AML-193 (cell line): ENCODE measurements around the gene RAC3.
A peak's percentile ranks its signal among the peaks of the same experiment; 100 is the strongest.

Experiments
- DNase-seq, 2 experiments: peaks; one replicate each; lab custom pipeline; 2025; lab: John Stamatoyannopoulos, UW

Gene RAC3

DNA sequence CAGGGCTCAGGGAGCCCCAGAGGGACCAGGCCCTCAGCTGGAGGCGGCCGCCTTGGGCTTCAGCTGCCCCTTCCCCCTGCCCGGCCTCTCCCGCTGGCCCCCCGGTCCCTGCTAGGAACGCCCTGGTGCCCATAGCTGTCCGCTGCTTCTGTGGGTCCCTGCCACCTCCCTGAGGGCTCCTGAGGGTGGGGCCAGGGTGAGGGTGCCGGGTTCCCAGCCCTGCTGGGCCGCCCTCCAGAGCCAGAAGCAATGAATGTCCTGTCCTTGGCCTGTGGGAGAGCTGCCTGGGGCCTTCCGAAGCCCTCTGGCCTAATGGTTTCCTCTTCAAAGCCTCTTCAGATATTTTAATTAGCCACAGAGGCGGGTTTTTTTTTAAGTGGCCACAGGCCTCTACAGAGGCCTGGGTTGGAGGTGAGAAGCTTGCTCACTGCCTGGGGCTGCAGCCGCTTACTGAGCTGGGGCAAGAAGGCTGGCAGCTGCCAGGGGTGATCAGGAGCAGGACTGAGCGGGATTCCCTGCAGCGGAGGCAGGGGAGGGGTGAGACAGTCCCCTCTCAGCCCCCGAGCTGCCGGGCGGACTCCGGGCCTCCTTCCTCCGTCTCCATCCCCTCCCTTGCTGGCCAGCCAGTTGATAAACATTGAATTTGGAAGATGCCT is 18.7 kb upstream of the RAC3 start:
- no peak for DNase-seq

DNA sequence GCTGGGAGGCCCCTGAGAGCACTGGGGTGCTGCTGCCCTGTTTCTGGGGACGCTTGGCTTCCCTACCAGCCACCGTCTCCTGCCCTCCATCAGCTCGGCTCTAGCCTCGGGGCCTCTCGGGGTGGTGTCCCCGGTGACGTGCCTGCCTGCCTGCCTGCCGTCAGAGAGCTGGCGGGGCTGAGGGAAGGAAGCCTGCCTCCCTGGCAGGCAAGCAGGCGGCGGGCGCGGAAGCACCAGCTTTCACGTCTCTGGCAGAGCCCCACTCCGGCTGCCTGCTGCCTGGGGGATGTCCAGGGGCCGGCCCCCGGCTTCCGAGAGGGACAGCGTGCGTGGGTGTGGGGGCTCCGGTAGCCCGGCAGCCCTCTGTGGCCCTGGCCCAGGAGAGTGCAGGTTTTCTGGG is 18.1 kb upstream of the RAC3 start:
- no peak for DNase-seq

GRCh38 chr17:82013772-82014321 is 17.6 kb upstream of the RAC3 start:
- no peak for DNase-seq

DNA sequence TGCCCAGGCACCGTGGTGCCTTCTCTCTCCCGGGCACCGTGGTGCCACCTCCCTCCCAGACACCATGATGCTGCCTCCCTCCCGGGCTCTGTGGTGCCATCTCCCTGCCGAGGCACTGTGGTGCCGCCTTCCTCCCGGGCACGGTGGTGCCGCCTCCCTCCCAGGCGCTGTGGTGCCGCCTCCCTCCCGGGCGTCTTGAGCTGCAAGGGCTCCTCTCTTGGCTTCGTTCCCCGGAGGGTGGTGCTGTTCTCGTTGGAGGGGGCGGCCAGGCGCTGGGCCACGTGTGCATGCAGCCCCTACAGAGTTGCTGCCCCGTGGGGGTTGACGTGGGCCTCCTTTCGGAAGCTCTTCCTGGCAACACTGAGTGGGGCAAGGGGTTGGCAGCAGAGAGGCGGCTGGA is 17.0 kb upstream of the RAC3 start:
- DNase-seq, result no peak

DNA sequence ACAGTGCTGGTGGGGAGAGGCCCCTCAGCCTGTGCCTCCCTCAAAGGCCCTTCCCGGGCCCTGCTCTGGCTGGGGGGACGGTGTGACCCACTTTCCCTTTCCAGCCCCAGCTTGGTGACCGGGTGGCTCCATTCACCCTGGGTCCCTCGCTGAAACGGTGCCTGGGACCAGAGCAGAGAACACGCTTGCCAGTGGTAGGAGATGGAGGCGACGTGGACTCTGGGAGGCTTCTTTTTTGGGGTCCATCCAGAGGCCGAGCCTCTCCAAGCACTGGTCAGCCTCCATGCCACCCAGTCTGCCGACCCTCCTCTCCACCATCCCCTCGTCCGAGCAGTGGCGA is 16.5 kb upstream of the RAC3 start:
- no peak for DNase-seq

DNA sequence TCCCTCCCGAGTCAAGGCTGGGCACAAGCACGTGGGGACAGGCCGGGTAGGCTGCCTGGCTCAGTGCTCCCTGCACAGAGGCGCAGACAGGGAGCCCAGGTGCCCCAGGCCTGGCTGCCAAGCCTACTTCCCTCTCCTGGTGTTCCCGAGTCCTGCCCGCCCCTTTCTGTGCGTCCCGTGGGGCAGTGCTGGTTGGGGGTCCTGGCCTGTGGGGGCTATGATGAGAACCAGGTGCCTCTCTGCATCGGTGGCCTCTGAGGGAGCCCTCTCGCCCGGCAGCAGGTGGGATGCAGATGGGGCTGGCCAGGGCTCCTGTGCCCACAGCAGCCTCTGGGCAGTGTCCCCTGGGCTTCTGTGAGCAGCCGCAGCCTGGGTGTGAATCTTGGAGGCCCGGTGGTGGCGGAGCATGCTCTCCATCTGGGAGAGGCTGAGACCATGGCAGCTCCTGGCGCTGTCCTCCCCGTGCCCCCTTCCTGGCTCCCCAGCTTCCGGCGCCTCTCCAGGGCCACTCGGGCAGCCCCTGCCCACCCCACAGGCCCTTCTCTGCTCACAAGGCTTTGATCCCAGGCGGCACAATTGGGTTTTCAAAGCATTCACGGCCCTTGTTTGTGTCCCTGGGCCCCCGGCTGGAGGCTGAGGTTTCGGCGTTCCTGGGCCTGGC is 16.0 kb upstream of the RAC3 start:
- DNase-seq, result no peak

DNA sequence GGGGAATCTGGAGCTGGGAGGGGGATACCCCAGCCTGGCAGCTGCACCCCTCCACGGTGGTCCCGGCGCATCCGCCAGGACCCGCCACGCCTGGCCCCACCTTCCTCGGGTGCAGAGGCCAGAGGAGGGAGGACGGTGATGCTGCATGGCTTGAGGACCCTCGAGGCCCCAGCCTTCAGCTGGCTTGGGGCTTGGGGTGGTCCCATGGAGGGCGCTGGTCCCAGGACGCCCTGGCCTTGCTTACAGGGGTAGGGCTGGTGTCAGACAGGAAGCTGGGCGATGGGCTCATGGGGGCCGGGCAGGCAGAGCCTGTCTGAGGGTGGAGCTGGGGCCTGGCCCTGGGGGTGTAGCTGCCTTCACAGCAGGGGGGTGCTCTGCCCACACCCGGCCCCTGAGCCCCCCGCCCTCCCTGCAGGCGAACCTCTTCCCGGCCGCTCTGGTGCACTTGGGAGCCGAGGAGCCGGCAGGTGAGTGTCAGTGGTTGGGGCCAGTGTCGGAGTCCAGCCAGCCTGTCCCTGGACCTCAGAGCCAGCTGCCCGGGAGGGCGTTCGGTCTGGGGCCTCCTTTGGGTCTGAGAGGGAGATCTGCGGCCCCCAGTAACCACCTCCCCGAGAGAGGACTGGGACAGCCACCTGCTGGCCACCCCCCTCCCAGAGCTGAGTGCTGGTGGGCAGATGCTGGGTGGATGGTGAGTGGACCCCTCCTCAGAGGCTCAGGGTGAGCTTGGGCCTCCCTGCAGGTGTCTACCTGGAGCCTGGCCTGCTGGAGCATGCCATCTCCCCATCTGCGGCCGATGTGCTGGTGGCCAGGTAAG is 15.2 kb upstream of the RAC3 start:
- DNase-seq, result no peak

DNA sequence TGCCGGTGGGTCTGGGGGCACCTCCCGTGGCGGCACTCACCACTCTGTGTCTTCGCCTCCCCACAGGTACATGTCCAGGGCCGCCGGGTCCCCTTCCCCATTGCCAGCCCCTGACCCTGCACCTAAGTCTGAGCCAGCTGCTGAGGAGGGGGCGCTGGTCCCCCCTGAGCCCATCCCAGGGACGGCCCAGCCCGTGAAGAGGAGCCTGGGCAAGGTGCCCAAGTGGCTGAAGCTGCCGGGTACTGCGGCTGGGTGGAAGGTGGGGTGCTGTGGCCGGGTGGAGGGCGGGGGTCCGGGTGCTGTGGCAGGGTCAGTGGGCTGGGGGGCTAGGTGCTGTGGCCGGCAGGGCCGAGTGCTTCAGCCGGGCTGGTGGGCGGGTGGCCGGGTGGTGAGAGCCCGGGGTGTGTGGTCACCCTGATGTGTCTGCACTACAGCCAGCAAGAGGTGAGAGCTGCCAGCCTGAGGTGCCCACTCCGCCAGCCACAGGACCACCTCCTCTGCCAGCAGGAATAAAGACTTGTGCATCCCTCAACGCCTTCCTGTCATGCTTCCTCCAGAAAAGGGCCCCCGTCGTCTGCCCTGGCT is 14.5 kb upstream of the RAC3 start:
- no peak for DNase-seq

DNA sequence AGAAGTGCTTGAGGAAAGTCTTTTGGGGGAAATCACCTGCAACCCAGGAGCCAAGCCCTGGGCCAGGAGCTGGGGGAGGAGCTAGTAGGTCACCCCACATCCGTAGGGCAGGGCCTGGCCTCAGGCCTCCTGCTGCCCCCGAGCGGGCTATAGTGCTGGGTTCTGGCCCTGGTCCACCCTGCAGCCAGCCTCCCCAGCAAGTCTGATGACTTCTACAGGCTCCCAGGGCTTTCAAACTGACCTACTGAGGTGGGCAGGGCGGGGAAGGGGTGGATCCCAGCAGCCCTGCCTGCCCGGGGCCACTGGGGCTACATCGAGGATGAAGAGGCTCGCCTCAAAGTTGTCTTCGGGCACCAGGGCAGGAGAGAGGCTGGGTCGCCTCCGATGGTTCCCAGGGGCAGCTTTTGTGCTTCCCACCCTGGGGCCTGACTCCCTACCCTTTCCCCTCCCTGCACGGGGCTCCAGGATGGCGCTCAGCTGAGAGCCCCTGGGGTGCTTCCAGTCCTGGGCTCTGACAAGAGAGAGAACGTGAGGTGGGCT is 13.8 kb upstream of the RAC3 start:
- DNase-seq, result no peak

GRCh38 chr17:82018152-82018988 is 13.1 kb upstream of the RAC3 start:
- no peak for DNase-seq

- DNase-seq, result no peak
Observed at GRCh38 chr17:82018989-82019689, 12.3 kb upstream of the RAC3 start.

DNA sequence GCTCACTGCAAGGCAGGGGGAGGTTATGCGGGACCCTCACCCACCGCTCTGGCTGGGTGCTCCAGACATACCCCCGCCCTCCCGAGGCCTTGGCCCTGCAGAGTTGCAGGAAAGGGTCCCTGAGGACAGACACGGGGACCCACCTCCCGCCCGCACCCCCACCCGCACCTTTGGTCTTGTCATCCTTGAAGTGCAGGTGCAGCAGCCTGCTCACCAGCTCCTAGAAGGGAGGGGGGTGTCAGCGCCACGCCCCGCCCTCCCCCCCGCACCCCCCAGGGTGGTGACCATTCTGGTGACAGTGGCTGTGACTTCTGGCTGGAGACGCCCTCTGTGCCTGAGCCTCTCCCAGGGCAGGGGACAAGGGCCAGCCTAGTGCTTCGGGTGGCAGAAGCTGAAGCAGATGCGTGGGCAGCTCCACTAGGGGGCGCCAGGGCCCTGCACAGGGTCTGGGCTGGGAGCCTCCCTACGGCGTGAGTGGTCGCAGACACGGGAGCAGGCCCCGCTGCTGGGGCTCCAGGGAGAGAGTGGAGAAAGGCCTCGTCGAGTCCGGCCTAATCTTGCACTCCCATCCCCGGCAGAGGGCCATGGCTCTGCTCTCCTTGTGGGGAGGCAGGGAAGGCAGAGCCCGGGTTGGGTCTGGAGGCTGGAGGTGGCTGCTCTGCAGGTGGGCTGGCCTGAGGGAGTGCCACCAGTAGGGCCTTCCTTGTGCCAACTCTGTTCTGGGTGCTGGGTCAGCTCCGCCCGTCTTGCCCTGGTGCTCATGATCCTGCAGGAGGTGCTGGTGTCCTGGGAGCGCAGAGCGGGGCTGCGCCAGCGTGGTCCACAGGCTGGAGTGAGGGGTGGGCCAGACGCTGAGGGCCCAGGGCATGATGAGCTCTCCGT is 11.5 kb upstream of the RAC3 start:
- peak; percentile 68 to 71 for DNase-seq

- DNase-seq, result no peak
Observed at GRCh38 chr17:82020572-82021106, 10.8 kb upstream of the RAC3 start.

DNA sequence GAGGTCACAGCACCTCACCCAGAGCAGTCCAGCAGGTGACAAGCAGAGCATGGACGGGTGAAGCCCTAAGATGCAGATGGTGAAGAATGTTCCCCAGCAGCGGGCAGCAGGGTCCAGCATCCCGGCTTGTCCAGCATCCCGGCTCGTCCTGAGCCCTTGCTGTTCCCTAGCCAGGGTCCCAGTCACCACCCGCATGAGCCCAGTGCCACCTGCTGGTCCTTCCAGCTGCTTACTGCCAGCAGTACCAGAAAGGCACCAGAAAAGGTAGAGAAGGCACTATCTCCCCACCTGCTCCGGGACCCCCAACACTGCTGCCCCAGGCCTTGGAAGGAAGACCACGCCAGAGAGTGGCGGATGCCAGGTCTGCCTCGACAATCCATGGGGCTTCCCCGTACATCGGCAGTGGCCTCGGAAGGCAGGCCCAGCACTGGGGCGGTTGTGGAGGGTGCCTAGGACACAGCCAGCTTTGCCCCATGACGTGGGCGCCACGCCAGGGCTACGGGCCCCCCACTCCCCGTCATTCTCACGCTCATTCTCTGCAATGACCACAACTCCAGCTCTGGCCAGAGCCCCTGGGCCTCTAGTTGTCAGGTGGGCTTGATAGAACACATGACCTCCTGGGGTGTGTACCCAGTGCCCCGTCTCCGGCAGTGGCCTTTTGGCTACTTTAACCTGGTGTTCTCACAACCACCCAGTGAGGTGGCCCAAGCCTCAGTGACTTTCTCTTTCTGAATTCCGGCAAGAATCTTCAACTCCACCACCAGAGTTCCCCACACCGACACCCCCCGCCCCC is 10.2 kb upstream of the RAC3 start:
- peak; percentile 69 to 72 for DNase-seq

DNA sequence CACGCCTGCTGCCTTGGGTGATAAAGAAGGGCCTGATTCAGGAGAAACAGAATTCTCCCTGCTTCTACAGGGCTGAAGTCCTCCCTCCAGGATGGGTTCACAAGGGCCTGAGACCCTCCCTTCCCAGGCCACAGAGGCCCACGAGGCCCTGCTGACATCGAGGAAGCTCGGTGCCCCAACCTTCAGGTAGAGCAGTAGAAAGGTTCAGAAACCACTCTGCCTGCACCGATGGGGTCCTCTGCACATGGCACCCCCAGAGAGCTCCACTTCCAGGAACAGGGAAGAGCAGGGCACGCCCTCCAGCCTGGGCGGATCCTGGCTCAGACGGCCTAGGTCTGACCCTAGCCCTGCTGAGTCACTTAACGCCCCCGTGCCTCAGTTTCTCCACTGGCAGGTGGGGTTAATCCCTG is 9.6 kb upstream of the RAC3 start:
- DNase-seq, result no peak

GRCh38 chr17:82022310-82022980 is 9.0 kb upstream of the RAC3 start, which contains the start of gene CENPX:
CENPX (minus strand) TSS chr17:82022878; CDS start chr17:82022861, 17 bp downstream.
- DNase-seq, result no peak

DNA sequence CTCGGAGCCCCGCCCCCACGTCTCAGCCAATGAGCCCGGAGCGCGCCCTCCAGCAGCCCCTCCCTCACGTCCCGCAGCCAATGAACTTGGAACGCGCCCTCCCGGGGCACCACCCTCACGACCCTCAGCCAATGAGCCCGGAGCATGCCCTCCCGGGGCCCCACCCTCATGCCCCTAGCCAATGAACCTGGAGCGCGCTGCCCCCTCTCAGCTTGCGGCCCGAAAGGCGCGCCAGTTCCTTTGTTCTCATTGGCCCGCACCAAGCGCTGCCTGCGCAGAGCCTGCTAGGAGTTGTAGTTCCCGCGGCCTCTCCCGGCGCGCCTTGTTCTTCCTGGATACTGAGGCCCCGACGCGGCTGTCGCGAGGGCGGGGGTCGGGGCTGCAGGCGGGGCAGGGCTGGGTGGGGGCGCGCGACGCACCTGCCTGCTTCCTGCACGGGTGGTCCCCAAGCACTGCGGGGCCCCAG is 8.5 kb upstream of the RAC3 start, which contains the start of gene LRRC45:
LRRC45 (plus strand) TSS at position 325 of the 466 bp plus-strand sequence. CDS start 339 bp downstream, outside the sequence.
- DNase-seq, result peak; percentile 100
